GM19452 (cell line): ENCODE data around the gene SWI5.
A peak's percentile ranks its signal among the peaks of the same experiment; 100 is the strongest.

Experiments used
- ATAC-seq: cut with Tn5 transposase; IDR thresholded peaks from one replicate; pipeline ENCODE4 v1.9.1; 2021; ENCODE audit not compliant: unreplicated experiment

The SWI5 gene

DNA sequence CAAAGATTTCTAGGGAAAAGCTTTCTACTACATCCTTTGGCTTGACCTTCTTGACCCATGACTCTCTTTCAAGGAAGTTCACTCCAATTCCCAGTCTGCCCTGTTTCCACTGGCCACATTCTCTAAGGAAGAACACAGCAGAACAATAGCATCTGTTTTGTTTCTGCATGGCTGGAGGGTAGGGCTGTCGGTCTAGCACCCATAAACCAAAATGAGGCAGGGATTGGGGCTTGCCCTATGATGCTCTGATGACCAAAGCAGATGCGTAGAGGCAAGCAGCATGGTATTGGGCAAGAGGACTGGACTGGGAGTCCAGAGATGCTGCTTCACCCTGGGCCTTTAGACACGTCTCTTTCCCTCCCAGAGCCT, 24.4 kb upstream of the SWI5 start:
- ATAC-seq, result no peak

DNA sequence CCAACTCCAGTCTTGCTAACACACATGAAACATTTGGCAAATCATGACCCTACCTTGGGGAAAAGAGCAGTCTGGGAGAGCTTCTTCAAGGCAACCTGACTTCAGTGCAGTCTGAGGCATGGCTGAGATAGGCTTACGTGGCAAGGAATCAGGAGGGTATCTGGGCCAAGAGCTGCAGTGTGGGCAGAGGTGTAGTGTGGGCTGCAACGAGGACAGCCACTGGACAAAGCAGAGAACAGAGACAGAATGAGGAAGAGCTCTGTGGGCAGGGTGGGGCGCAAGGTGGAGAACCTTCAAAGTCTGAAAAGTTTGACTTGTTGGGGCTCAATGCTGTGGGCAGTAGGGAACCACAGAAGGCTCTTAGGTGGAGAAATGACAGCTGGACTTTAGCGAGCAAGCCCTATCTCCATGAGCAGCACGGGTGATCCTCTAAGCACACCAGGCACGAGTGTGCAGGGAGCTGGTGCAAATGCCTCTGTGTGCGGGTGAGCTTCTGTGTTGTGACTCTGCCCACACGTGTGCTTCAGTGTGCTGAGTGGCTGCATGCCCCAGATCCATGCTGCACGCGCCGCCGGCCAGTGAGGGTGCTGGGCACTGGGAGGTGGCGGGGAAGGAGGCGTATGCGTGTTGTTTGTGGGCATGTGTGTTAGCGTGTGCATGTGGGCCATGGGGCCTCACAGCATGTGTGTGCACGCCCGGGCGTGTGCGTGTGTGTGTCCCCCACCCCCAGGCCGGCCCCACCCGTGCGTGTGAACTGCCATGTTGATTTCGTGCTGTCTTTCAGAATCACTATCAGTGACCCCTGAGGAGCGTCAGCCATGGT, 23.5 kb upstream of the SWI5 start:
- no peak for ATAC-seq

DNA sequence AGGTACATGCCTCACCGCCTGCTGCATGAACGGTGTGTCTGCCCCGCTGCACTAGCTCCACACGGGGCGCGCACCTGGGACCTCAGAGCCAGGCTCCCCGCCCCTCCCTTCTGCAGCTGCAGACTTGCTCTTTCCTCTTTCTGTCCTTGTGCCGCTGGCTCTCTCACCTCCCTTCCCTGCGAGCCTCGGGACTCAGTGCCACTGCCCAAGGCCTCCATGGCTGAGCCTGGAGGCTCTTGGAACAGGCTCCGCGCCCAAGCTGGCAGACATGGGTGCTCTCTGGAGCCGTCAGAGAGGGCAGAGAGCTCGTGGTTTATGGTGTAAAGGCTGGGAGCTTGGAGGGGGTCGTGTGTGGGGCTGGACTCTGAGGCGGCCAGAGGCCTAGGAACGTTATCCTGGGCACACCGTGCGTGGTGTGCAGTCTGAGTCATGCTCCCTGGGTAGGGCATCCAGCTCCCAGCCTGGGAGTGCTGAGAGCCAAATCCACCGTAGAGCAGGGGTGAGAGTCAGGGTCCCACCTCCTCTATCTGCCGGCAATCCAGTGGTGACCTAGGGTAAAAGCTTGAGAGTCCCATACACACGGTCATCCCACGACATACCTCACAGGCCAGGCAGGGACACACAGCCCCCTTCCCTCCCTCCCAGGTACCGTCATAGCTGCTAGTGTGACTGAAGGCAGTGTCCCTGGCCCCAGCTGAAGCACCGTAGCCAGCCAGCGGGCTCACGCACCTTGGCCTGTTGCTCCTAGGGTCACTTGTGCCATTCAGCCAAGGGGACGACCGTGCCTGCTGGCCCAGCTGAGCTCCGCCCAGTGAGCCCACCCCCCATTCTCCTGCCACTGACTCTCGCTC, 22.7 kb upstream of the SWI5 start:
- ATAC-seq, result no peak

DNA sequence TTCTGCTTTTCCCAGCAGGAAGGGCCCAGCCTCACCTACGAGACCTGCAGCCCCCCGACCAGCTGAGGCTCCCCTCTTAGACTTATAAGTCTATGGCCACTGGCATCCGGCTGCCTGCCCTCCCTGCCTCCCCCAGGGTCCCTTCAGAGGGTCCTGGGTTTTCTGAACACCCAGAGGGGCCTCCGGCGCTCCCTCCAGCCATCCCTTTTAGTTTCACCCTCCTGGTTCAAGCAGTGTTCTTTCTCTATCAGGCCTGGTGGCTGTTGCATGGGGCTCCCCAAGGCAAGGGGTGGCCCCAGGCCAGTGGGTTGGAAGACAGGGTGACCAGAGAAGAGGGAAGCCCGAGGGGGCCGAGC, 22.1 kb upstream of the SWI5 start:
- ATAC-seq, result no peak

DNA sequence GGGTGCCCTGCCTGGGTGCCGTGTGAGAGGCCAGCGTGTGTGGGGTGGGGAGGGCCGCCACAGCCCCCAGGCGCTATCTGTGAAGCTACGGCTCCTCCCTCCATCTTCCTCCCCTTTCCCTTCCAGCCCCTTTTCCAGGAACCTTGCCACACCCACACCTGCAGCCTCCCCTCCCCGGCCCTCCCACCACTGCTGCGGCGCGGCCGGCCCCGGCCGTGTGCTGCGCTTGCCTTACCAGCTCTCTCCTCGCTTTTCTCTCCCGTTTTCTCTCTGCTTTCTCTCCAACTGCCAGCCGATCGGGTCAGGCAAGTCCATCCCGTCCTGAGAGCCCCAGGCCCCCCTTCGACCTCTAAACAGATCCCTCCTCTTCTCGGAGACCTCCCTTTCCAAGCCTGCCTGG, 21.7 kb upstream of the SWI5 start:
- no peak for ATAC-seq

DNA sequence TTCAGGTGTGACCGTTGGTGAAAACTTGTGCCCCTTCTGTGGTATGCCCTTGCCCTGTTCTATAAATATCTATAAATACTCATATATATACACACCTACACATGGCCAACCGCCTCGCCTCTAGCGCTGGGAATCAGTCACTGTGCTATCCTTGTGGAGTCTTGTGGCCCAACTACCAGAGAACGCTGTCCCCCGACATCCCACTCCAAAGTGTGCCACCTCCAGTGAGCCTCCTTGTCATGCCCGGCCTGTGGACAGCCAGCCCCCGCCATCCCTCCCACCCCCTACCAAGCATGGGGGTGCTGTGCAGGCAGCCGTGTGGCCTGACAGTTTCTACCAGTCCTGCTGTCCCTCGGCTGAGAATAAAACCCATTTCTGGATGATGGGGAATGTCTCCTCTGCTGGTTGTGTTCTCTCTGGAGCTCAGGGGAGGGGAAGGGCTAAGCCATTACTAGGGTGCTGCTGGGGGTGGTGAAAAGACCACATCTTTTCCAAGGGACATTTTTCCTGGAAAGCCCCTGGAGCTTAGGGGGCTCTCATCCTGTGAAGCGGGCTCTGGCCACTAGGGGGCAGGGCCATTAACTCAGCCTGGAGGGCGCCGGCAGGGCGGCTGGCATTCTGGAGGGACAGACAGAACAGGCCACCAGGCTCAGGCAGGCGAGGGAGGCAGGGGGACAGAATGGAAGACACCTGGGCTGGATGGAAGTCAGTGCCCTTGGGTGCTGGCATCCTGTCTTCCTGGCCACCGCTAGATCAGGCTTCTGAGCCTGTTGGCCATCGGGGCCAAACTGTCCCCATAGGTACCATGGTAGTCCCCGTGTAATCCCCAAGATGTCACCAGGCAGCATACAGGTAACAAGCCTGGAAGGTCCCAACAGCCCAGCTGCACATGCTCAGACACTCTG, 21.0 kb upstream of the SWI5 start:
- ATAC-seq, result no peak

DNA sequence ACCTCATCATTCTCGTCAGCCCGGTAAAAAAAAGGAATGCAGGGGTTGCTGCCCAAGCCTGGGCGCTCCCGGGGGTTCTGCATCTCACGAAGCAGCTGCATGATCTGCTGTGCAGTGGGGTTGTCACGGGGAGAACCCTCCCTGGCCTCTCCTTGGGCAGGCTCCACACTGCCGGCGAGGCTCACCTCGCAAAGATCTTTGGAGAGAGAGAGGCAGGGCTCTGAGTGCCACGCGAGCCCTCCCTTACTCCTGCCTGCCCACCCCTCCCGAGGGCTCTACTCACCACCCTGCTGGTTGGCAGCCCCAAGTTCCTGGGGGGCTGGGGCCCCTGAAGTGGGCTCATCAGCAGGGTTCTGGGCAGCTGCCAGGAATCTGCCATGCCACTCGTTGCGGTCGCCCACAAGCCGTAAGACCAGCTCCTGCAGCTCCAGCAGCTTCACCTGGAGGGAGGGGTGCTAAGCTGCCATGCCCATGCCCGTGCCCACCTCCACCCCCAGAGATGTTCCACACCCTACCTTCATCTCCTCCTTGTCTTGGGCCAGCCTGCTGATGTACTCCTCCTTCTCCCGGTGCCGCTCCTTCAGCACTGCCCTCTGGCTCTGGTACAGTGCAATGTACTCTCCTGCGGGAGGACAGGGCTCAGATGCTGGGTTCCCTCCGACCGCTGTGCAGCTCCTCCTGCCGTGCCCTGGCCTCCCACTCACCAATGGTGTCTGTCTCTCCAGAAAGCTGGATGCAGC, 18.8 kb upstream of the SWI5 start:
- ATAC-seq, result no peak

DNA sequence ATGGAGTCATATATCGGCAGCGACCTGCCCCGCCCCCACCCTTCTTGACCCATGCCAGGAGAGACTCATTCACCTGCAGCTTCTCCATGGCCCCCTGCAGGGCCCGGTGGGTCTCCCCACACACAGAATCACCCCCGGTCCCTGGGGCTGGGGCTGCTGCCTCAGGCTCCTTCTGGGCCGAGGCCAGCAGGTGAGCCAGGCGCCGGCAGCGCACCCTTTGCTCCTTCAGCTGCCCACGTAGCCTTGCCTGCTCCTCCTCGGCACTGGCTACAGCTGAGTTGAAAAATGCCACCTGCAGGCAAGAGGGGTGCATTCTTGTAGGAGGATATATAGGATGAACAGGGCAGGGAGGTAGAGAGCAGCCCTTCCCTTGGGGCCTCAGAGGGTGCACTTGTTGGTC, 18.2 kb upstream of the SWI5 start:
- no peak for ATAC-seq

DNA sequence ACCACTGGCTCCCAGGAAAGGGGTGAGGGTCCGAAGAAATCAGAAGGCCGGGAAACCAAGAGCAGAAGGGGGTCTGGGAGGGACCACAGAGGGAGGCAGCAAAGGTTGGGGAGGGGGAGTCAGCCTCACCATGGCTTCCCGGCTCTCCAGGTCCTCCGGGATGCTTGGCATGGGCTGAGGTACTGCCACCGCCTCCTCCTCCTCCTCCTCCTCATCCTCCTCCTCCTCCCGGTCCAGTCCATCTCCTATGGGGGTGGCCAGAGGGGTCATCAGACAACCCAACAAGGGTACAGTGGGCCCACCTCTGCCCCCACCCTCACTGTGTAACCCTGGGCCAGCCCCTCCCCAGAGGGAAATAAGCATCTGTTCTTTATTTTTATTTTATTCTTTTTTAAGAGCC, 17.8 kb upstream of the SWI5 start:
- no peak for ATAC-seq

DNA sequence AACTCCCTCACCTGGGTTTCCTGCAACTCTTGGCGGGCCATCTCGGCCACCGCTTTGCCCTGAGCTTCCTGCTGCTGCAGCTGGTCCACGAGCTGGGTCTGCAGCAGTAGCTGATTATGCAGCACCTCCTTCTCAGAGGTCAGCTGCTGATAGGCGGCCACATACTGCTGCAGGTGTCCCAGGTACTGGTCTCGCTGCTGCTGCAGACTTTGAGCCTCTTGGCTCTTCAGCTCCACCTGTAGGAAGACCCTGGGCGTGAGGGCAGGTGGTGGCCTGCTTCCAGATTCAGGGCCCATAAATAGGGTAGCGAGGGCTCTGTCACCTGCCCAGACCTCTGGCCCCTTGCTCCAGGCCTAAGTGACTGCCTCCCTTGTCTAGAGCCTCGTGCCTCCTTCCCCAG, 16.9 kb upstream of the SWI5 start:
- no peak for ATAC-seq

DNA sequence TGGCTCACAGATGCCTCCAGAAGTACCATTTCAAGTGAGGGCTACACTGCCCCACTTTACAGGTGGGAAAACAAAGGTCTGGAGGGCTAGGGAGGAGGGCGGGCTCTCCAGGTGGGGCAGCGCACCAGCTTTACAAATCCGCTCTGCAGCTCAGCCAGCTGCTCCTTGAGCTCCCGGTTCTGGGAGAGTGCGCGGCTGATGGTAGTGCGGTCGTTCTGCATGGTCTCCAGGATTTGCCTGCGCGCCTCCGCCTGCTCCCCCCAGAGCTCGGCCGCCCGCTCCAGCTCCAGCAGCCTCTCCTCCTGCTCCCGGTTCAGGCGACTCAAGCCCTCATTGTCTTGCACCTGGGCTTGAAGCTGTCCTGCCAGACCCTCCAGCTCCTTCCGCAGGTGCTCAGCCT, 15.7 kb upstream of the SWI5 start:
- ATAC-seq, result no peak

DNA sequence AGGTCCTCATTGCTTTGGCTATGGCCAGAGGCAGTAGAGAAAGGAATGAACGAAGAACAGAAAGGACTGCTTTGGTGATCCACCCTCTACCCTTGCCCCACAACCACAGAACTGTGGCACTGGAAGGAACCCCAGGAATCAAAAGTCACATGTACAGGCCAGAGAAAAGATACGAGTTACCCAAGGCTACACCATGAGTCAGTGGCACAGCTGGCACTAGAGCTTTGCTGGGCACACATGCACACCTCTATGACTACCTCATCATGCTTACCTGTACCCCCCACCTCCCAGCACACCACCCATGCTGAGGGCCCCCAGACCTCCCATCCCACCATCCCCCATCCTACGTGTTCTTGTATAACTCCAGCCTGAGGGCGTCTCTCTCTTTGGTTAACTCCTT, 13.4 kb upstream of the SWI5 start:
- ATAC-seq, result no peak

DNA sequence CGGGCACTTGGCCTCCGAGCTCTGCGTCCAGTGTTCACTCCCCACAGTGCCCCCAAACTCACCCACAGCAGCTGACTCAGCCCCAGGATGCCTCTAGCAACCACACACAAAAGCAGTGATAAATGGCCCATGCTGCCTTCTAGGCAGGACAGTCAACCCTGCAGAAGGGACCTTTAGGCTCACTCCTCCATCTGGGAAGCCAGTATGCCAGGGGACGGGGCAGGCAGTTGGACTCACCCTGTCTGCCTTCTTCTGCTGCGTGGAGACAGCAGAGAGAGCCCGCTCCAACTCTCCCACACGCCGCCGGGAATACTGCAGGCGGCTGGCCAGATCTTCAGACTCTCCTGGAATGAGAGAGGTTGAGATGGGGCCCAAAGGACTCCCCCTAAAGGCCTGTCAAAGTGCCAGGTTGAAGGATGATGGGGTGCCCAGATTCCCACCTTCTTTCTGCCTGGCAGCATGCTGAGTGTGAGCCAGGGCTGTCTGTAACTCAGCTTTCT, 10.7 kb upstream of the SWI5 start:
- ATAC-seq, result no peak

DNA sequence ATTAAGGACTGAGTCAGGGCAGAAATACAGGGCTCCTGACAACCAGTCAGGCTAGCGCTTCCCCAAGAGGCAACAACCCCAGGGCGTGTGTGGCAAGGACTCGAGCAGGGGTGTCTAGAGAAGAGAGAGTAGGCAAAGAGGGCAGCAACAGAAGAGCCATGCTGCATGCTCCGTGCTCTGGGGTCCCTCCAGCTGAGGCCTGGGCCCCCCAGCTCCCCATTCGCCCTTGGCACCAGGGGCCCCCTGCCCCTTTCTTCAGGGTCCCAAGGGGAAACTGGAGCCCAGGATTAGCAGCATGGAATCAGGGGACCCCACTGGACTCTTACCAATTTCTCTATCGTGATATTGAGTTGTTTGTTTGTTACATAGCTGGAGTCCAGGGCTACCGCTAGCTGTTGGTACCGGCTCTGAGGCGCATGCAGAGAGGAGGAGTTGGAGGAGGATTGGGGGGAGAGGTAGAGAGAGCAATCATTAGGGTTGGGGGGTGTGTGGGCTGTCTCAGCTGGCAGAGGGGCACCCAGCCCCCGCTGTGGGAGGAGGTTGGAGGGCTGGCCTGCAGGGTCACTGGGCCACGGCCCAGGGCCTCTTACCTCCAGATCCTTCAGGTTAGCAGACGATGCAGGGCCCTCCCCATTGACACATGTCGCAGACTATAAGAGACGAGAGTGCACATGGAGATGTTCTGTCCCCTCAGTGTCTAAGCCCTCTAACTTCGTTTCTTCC, 9.0 kb upstream of the SWI5 start:
- no peak for ATAC-seq

DNA sequence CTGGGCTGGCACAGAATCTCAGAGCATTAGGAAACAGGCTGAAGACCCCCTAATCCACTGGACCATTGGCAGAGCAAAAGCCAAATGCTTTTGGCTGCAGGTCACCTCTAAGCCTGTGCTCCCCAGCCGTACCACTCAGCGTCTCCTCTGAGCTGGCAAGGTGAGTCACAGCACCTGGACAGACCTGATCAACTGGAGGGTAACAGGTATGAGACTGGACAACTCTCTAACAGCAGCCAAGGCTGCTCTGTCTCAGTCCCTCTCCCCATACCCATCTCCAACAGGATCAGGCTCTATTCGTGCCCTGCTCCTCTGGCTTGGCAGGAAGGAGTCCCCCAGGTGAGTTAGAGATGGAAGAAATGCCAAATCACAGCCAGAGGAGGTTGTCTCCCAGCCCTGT, 5.0 kb upstream of the SWI5 start:
- ATAC-seq, result no peak

DNA sequence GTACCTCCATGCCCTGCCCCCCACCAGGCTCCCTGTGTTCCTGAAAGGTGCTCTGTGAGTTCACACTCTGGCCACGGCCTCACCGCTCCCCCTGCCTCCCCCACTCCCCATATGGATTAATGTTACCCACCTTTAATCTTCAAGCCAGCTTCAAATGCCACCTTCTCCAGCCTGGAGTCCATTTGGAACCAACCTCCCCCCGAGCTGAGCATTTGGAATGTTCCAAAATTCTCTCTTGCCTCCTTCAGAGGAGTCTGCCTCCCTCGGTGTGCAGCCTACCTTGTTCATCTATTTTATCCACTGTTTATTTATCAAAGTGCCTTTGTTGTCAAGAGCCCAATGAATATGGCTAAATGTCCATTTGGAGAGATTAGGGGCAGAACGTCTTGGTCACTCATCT, 4.6 kb upstream of the SWI5 start:
- ATAC-seq, result no peak

DNA sequence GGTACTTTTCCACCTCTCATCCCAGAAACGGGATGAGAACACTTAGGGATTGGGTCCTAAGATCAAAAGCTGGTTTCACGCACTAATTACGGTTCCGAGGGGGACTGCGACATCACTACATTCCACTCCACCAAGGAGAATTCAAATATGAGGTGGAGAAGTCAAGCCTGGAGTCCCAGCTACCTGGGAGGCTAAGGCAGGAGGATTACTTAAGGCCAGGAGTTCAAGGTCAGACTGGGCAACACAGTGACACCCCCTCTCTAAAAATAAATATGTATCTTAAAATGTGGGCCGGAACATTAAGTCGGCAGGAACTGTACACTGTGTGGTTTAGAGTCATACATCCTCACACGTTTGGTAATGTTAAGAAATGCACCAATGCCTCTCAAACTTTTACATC, 1.8 kb upstream of the SWI5 start:
- ATAC-seq, result no peak

DNA sequence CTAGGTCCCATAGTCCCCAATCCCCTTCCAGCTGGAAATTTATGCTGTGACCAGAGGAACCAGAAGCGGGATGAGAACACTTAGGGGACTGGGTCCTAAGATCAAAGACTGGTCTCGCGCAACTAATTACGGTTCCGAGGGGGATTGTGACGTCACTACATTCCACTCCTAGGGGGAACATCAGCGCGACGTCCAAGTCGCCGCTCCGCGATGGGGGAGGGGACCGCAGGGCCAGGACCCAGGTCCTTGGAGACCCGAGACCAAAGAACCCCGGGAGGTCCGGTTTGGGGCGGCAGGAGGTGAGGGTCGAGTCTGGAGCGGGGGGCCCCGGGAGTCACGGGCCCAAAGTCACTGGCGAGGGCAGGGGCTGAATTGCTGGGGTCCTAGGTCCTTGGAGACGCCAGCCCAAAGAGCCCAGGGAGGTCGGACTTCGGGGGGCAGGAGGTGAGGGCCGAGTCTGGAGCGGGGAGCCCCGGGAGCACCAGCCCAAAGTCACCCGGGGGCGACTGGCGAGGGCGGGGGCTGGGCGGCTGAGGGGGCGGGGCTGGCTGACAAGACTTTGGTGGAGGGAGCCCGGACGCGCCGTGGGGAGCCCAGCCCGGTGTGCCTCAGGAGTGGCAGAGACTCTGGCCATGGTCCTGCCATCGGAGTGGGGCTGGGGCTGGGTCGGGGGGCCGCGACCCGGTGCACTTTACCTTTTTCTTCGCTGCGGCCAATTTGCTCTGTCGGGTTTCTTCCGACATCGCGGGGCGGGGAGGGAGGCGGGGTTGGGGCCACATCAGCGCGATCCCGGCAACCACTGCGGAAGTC, 673 bp upstream of the SWI5 start, which contains the start of gene GOLGA2:
Gene GOLGA2, minus strand, starts transcription at position 810 of the 810 bp plus-strand sequence. Its CDS starts 31 bp downstream, at position 779.
- ATAC-seq, result peak; percentile 59
